ENCODE measurements around the gene CT45A10.
"Not testable (repeated sequence)": the region's sequence is repeated elsewhere in the genome, so short reads cannot be mapped to it uniquely, and the experiment has no call there.

The CT45A10 gene, protein sequence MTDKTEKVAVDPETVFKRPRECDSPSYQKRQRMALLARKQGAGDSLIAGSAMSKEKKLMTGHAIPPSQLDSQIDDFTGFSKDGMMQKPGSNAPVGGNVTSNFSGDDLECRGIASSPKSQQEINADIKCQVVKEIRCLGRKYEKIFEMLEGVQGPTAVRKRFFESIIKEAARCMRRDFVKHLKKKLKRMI

DNA sequence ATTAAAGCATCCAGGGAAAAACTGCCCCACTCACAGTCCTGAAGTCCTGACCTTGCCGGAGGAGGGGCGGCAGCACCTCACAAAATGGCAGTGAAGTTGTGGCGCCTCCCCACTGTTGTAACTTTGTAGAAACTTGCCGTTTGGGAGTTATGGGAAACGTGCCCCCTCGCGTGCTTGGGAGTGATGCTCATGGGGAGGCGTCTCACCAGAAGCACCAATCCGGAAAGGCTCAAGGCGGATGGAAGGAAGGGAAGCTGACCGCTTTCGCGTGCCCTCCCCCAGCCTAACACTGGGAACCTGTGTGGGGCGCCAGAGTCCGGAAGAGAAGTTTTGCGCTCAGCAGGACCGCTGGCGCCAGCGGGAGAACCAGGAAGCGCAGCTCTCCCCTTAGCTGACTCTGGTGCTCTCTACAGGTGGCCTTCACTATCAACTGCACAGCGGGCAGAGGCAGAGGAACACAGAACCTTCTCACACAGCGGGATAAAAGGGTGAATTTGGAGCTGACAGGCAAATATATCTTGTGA, at the start of gene CT45A10, which contains the start of gene SAGE1:
CT45A10 (minus strand) TSS at position 151 of the 524 bp plus-strand sequence. CDS start 8,100 bp downstream, outside the sequence.
SAGE1 (plus strand) TSS at position 423 of the 524 bp plus-strand sequence. CDS start 2,527 bp downstream, outside the sequence.
- Histone ChIP-seq H2AFZ (ENCODE audit: low read depth, low read length) (no peak within 1 kb of the TSS), H3K36me3 (ENCODE audit: insufficient read depth, low read length) (no peaks in the 10 kb centered on the region), H3K4me3 (ENCODE audit: low read length) (no peak within 1 kb of the TSS), H3K4me1 (ENCODE audit: insufficient read depth, low read length) (no peaks in the 10 kb centered on the region), H3K27me3 (ENCODE audit: insufficient read depth, low read length) (no peaks in the 10 kb centered on the region), H3K9me3 (ENCODE audit: low read length) (no peaks in the 10 kb centered on the region)

DNA sequence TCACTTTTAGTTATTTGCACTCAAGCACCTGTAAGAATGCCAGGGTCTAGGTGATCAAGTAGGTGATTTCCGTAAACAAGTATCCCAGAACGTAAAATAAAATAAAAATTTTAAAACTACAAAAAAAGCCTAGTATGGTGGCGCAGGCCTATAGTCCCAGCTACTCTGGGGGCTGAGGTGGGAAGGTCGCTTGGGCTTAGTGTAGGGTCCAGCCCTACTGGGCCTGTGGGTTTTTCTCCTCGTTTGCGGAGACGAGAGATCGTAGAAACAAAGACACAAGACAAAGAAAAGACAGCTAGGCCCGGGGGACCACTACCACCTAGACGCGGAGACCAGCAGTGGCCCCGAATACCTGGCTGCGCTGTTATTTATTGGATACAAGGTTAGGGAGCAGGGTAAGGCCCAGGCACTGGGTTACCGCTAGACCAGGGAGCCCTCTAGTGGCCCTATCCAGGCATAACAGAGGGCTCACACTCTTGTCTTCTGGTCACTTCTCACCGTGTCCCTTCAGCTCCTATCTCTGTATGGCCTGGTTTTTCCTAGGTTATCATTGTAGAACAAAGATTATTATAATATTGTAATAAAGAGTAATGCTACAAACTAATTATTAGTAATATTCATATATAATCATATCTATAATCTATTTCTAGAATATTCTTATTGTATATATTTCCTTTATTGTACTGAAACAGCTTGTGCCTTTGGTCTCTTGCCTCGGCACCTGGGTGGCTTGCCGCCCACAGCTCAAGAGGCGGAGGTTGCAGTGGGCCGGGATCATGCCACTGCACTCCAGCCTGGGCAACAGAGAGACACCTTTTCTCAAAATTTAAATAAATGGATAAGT, 38.6 kb upstream of the CT45A10 start:
- H3K9me3 ChIP-seq (ENCODE audit: low read length): no peaks in the 10 kb centered on the region
- H3K4me1 ChIP-seq (ENCODE audit: insufficient read depth, low read length): no peaks in the 10 kb centered on the region
- peaks cover 5% of the 10 kb centered on the region for H3K27me3 ChIP-seq (ENCODE audit: insufficient read depth, low read length)
- H3K4me3 ChIP-seq (ENCODE audit: low read length): no peak overlapping the region
- H3K36me3 ChIP-seq (ENCODE audit: insufficient read depth, low read length): no peaks in the 10 kb centered on the region
- no peak overlapping the region for H2AFZ ChIP-seq (ENCODE audit: low read depth, low read length)

DNA sequence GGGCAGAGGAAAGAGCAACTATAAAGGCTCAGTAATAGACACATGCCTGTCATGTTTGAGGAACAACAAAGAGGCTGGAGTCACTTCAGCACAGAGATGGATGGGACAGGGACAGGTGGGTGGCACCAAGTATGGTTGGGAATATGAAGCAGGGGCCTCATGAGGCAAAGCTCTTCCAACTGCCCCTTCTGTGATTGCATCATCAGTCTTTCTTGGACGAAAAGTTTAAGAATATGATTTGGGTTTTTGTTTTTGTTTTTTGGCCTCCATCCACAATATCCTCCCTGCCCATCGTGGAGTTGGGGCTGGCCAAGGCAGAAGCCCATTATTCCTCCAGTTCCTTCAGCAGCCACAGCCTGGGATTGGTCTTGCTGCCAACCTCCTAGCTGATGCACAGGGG, 34.7 kb upstream of the CT45A10 start:
- Histone ChIP-seq H3K36me3 (ENCODE audit: insufficient read depth, low read length) (no peaks in the 10 kb centered on the region), H3K4me1 (ENCODE audit: insufficient read depth, low read length) (no peaks in the 10 kb centered on the region), H2AFZ (ENCODE audit: low read depth, low read length) (no peak overlapping the region), H3K27me3 (ENCODE audit: insufficient read depth, low read length) (peaks cover 9% of the 10 kb centered on the region), H3K4me3 (ENCODE audit: low read length) (no peak overlapping the region), H3K9me3 (ENCODE audit: low read length) (no peaks in the 10 kb centered on the region)

DNA sequence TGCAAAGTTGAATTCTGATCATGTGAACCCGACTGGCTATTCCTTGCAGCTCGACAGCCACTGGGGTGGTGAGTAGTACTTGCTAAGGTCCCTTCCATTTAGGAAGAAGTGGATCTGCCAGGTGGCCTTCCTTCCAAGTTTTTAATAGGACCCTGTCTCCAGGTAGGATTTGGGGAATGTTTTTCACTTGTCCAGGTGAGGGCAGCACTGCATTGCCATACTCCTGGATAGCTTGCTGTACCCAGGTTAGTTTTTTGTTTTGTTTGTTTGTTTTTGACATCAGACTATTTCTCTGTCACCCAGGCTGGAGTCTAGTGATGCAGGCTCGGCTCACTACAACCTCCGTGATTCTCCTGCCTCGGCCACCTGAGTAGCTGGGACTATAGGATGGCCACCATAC, 30.1 kb upstream of the CT45A10 start:
- H2AFZ ChIP-seq (ENCODE audit: low read depth, low read length): no peak overlapping the region
- H3K27me3 ChIP-seq (ENCODE audit: insufficient read depth, low read length): peaks cover 4% of the 10 kb centered on the region
- H3K36me3 ChIP-seq (ENCODE audit: insufficient read depth, low read length): no peaks in the 10 kb centered on the region
- no peaks in the 10 kb centered on the region for H3K9me3 ChIP-seq (ENCODE audit: low read length)
- H3K4me1 ChIP-seq (ENCODE audit: insufficient read depth, low read length): no peaks in the 10 kb centered on the region
- no peak overlapping the region for H3K4me3 ChIP-seq (ENCODE audit: low read length)

DNA sequence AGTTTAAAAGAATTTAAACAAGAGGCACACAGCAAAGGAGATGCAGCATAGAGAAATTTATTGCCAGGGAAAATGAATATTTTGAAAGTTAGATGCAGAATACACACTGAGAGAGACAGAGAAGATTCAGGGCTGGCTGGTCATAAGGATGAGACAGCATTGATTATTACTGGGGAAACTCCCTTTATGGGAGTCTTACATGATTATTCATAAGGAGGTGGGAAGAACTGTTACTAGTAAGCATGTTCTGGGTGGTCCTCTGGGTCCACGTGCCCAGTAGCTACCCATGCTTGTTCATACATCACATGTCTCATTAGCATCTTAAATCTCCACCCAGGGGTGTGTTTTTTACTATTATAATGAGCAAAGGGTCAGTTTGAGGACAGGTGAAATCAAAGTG, 27.3 kb upstream of the CT45A10 start:
- H3K9me3 ChIP-seq (ENCODE audit: low read length); H3K4me3 ChIP-seq (ENCODE audit: low read length); H3K36me3 ChIP-seq (ENCODE audit: insufficient read depth, low read length); H3K4me1 ChIP-seq (ENCODE audit: insufficient read depth, low read length); H2AFZ ChIP-seq (ENCODE audit: low read depth, low read length): not testable (repeated sequence)
- peaks cover 11% of the 10 kb centered on the region for H3K27me3 ChIP-seq (ENCODE audit: insufficient read depth, low read length)

DNA sequence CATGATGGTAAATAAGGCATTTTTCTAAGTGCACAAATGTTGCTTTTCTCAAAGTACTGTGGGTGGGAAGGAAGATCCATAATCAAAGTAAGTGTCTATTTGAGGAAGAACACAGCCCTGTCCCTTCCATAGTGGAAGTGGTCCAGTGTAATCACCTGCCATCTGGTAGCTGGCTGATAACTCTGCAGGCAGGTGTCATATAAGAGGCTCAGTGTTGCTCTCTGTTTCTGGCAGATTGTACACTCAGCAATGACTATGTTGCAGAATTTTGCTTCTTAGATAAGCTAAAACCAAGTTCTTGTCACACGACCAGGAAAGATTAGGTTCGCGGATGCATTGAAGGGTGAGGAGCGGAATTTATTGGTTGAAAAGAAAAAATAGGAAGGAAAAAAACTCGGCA, 21.2 kb upstream of the CT45A10 start:
- H3K9me3 ChIP-seq (ENCODE audit: low read length): no peaks in the 10 kb centered on the region
- H3K27me3 ChIP-seq (ENCODE audit: insufficient read depth, low read length): peaks cover 10% of the 10 kb centered on the region
- H3K36me3 ChIP-seq (ENCODE audit: insufficient read depth, low read length): no peaks in the 10 kb centered on the region
- no peaks in the 10 kb centered on the region for H3K4me1 ChIP-seq (ENCODE audit: insufficient read depth, low read length)
- no peak overlapping the region for H2AFZ ChIP-seq (ENCODE audit: low read depth, low read length)
- no peak overlapping the region for H3K4me3 ChIP-seq (ENCODE audit: low read length)

DNA sequence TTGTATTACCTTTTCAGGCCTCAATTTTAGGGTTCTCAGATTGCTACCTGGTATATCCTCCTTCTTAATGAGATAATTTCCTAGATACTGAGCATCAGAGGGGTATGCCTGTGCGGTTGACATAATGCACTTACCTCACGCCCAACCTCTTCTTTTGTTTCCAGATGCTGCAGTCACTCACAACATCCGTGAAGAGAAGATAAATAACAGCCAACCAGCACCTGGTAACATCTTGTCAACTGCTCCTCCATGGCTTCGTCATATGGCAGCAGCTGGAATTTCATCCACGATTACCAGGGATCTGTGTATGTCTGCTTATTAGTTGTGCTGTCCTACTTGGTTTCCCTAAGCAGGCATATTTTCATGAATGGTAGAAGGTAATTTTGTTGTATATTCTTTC, 17.0 kb upstream of the CT45A10 start:
- no peaks in the 10 kb centered on the region for H3K36me3 ChIP-seq (ENCODE audit: insufficient read depth, low read length)
- no peak overlapping the region for H3K4me3 ChIP-seq (ENCODE audit: low read length)
- H3K4me1 ChIP-seq (ENCODE audit: insufficient read depth, low read length): no peaks in the 10 kb centered on the region
- no peak overlapping the region for H2AFZ ChIP-seq (ENCODE audit: low read depth, low read length)
- peaks cover 4% of the 10 kb centered on the region for H3K27me3 ChIP-seq (ENCODE audit: insufficient read depth, low read length)
- H3K9me3 ChIP-seq (ENCODE audit: low read length): no peaks in the 10 kb centered on the region

DNA sequence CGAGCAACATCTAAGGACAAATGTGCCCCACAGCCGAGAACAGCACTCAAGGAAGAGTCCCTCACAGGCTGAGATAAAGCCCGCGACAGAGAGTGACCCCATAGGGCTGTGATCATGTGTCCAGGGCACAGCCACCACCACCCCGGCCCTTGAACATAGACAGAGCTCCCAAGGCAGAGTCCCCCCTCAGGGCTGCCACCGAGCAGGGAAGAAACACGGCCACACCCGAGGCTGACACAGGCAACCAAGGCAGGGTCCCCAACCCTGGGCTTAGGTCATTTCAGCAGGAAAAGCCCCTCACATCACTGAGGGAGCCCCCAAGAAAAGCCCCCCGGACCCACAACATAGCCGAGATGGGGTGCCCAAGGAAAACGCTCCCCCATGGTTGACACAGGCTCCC, 463 bp downstream of the CT45A10 start:
- H3K27me3 ChIP-seq (ENCODE audit: insufficient read depth, low read length): no peaks in the 10 kb centered on the region
- no peak overlapping the region for H3K4me3 ChIP-seq (ENCODE audit: low read length)
- H2AFZ ChIP-seq (ENCODE audit: low read depth, low read length): no peak overlapping the region
- H3K36me3 ChIP-seq (ENCODE audit: insufficient read depth, low read length): no peaks in the 10 kb centered on the region
- no peaks in the 10 kb centered on the region for H3K9me3 ChIP-seq (ENCODE audit: low read length)
- H3K4me1 ChIP-seq (ENCODE audit: insufficient read depth, low read length): no peaks in the 10 kb centered on the region

DNA sequence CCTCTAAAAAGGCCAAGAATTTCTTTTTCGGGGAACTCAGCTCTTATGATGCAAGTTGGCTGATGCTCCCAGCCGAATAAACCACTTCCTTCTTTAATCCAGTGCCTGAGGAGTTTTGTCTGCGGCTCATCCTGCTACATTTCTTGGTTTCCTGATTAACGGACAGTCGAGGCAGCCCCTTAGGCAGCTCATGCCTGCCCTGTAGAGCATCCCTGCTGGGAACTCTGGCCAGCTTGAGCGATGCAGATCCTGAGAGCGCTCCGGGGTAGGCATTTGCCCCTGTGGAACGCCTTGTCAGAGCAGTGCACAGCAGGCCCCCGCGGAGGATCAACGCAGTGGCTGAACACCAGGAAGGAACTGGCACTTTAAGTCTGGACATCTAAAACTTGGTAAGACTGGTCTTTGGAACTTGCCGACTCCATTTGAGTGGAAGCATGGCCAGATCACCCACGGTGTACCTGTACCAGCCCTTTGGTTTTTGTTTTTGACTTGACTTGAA, 3.1 kb downstream of the CT45A10 start:
- Histone ChIP-seq H3K9me3 (ENCODE audit: low read length) (no peaks in the 10 kb centered on the region), H3K4me1 (ENCODE audit: insufficient read depth, low read length) (no peaks in the 10 kb centered on the region), H3K36me3 (ENCODE audit: insufficient read depth, low read length) (no peaks in the 10 kb centered on the region), H3K4me3 (ENCODE audit: low read length) (no peak overlapping the region), H2AFZ (ENCODE audit: low read depth, low read length) (no peak overlapping the region), H3K27me3 (ENCODE audit: insufficient read depth, low read length) (no peaks in the 10 kb centered on the region)

DNA sequence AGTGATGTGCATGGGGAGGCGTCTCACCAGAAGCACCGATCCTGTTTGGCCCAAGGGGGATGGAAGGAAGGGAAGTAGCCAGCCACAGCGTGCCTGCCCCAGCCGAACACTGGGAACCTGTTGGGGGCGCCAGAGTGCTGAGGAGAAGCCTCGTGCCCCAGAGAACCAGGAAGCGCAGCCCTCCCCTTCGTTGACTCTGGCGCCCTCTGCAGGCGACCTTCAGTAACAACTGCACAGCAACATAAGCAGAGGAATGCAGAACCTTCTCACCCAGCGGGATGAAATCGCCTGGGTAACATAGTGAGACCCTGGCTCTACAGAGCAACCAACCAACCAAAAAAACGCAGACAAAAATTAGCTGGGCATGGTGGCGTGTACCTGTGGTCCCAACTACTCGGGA, 4.3 kb downstream of the CT45A10 start:
- not testable (repeated sequence) for H3K4me3 ChIP-seq (ENCODE audit: low read length); H3K27me3 ChIP-seq (ENCODE audit: insufficient read depth, low read length); H3K4me1 ChIP-seq (ENCODE audit: insufficient read depth, low read length); H3K9me3 ChIP-seq (ENCODE audit: low read length); H3K36me3 ChIP-seq (ENCODE audit: insufficient read depth, low read length); H2AFZ ChIP-seq (ENCODE audit: low read depth, low read length)

DNA sequence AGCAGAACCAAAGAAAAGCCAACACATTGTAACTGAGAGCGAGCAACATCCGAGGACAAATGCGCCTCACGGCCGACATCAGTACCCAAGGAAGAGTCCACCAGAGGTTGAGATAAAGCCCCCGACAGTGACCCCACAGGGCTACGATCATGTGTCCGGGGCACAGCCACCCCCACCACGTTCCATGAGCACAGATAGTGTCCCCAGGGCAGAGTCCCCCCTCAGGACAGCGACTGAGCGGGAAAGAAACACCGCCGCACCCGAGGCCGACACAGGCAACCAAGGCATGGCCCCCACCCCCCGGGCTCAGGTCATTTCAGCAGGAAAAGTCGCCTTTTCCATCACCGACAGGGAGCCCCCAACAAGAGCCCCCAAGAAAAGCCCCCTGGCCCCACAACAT, 5.0 kb downstream of the CT45A10 start:
- not testable (repeated sequence) for H3K27me3 ChIP-seq (ENCODE audit: insufficient read depth, low read length); H3K36me3 ChIP-seq (ENCODE audit: insufficient read depth, low read length); H3K4me1 ChIP-seq (ENCODE audit: insufficient read depth, low read length); H3K9me3 ChIP-seq (ENCODE audit: low read length); H2AFZ ChIP-seq (ENCODE audit: low read depth, low read length); H3K4me3 ChIP-seq (ENCODE audit: low read length)

DNA sequence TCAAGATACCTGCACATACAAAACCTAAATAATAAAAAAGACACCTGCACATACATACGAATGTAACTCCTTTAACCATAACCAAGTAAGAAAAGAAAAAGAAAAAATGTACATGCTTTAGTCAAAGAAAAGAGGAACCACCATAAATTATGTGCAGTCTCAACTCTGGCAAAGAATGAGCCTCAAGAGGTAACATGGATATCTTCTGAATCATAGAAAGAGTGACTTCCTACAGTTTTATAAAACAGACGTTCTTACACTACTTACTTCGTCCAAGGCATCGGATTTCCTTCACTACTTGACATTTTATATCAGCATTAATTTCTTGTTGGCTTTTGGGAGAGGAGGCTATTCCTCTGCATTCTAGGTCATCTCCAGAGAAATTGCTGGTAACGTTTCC, 10.5 kb downstream of the CT45A10 start:
- H3K9me3 ChIP-seq (ENCODE audit: low read length); H3K4me1 ChIP-seq (ENCODE audit: insufficient read depth, low read length); H3K36me3 ChIP-seq (ENCODE audit: insufficient read depth, low read length); H3K4me3 ChIP-seq (ENCODE audit: low read length); H3K27me3 ChIP-seq (ENCODE audit: insufficient read depth, low read length); H2AFZ ChIP-seq (ENCODE audit: low read depth, low read length): not testable (repeated sequence)

DNA sequence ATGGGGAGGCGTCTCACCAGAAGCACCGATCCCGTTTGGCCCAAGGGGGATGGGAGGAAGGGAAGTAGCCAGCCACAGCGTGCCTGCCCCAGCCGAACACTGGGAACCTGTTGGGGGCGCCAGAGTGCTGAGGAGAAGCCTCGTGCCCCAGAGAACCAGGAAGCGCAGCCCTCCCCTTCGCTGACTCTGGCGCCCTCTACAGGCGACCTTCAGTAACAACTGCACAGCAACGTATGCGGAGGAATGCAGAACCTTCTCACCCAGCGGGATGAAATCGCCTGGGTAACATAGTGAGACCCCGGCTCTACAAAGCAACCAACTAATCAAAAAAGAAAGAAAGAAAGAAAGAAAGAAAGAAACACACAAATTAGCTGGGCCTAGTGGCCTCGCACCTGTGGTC, 21.5 kb downstream of the CT45A10 start, which contains the start of gene CT45A9:
CT45A9 (minus strand) TSS at position 101 of the 400 bp plus-strand sequence. CDS start 3,751 bp downstream, outside the sequence.
- H3K4me1 ChIP-seq (ENCODE audit: insufficient read depth, low read length); H2AFZ ChIP-seq (ENCODE audit: low read depth, low read length); H3K36me3 ChIP-seq (ENCODE audit: insufficient read depth, low read length); H3K9me3 ChIP-seq (ENCODE audit: low read length); H3K4me3 ChIP-seq (ENCODE audit: low read length); H3K27me3 ChIP-seq (ENCODE audit: insufficient read depth, low read length): not testable (repeated sequence)

Measured in neuron (in vitro differentiated cells).